Loucy (cell line): ENCODE measurements around the gene PDE11A.
A peak's percentile ranks its signal among the peaks of the same experiment; 100 is the strongest.

Source experiments
- H2AFZ ChIP-seq: fragments of 200-600 bp; sonication (generic); 2 replicates; pipeline ENCODE4 v1.6.0; 2016; ENCODE audit warnings: antibody characterized with exemption, mild to moderate bottlenecking, low read length, moderate library complexity
- H3F3A ChIP-seq: fragments of 200-600 bp; 2 replicates; pipeline ENCODE4 v1.6.0; 2016; ENCODE audit warnings: antibody characterized with exemption, low read depth, mild to moderate bottlenecking
- H3K27me3 ChIP-seq: fragments of 200-600 bp; sonication (generic); 2 replicates; pipeline ENCODE4 v1.6.1; 2014; ENCODE audit warnings: low read length, mild to moderate bottlenecking; ENCODE audit not compliant: insufficient read depth, poor library complexity, severe bottlenecking
- H3K36me3 ChIP-seq: fragments of 200-600 bp; sonication (generic); 2 replicates; pipeline ENCODE4 v1.6.1; 2016; ENCODE audit warnings: low read length; ENCODE audit not compliant: insufficient read depth
- H3K4me1 ChIP-seq: fragments of 200-600 bp; sonication (generic); 2 replicates; pipeline ENCODE4 v1.5.1; 2014; ENCODE audit warnings: low read length, mild to moderate bottlenecking; ENCODE audit not compliant: insufficient read depth, poor library complexity, severe bottlenecking
- H3K4me2 ChIP-seq: fragments of 200-600 bp; sonication (generic); 2 replicates; pipeline ENCODE4 v1.6.0; 2014; ENCODE audit warnings: antibody characterized with exemption, low read length, low read depth, mild to moderate bottlenecking; ENCODE audit not compliant: poor library complexity, severe bottlenecking
- H3K4me3 ChIP-seq: fragments of 200-600 bp; sonication (generic); 2 replicates; pipeline ENCODE4 v1.5.1; 2014; ENCODE audit warnings: low read length, mild to moderate bottlenecking, mixed read lengths; ENCODE audit not compliant: poor library complexity, severe bottlenecking
- H3K79me2 ChIP-seq: fragments of 200-600 bp; sonication (generic); 2 replicates; pipeline ENCODE4 v1.6.1; 2014; ENCODE audit warnings: low read length; ENCODE audit not compliant: insufficient read depth
- H3K9ac ChIP-seq: fragments of 200-600 bp; sonication (generic); 2 replicates; pipeline ENCODE4 v1.6.0; 2014; ENCODE audit warnings: mild to moderate bottlenecking, low read depth, low read length, moderate library complexity; ENCODE audit not compliant: poor library complexity, severe bottlenecking
- H3K9me2 ChIP-seq: fragments of 200-600 bp; sonication (generic); replicated peaks from 2 replicates; pipeline ENCODE4 v1.6.1; 2016; ENCODE audit warnings: low read depth, low read length, mixed read lengths
- H3K9me3 ChIP-seq: fragments of 200-600 bp; sonication (generic); 2 replicates; pipeline ENCODE4 v1.6.1; 2014; ENCODE audit warnings: mild to moderate bottlenecking, antibody characterized with exemption, low read length, low read depth; ENCODE audit not compliant: insufficient read depth
- H4K20me1 ChIP-seq: fragments of 200-600 bp; sonication (generic); 2 replicates; pipeline ENCODE4 v1.6.0; 2014; ENCODE audit warnings: antibody characterized with exemption, low read length, mild to moderate bottlenecking; ENCODE audit not compliant: insufficient read depth, poor library complexity, severe bottlenecking
- CTCF ChIP-seq: fragments of 200-600 bp; sonication (generic); conservative IDR thresholded peaks from 2 replicates; pipeline ENCODE4 v1.5.1; 2014; ENCODE audit warnings: mild to moderate bottlenecking, antibody characterized with exemption, low read length
- EZH2phosphoT487 ChIP-seq: fragments of 200-600 bp; IDR thresholded peaks from 2 replicates; pipeline ENCODE4 v1.6.1; 2018; ENCODE audit warnings: antibody characterized with exemption, mild to moderate bottlenecking, moderate library complexity, borderline replicate concordance

PDE11A gene

DNA sequence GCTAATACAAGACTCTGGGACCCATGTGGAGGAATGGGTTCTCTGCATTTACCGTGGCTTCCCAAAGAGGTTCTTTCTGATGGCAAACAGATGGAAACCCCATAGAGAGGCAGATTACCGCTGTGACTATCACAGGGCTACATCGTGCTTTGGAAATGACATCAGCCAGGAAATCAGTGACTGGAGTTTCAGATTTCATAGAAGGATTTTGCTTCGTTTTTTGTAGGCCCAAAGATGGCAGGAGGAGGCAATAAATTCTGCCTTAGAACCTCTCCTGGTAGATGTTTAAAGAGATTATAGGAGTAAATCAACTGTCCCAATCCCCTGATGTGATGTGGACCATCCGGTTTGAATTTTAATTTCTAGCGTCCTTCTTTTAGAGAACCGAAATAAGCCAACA lies 465.9 kb downstream of the PDE11A start:
- Histone ChIP-seq H3K9ac (no peak overlapping the region), H3K36me3 (no peaks in the 10 kb centered on the region), H4K20me1 (no peaks in the 10 kb centered on the region), H3K4me2 (no peak overlapping the region), H3F3A (no peaks in the 10 kb centered on the region), H3K27me3 (no peaks in the 10 kb centered on the region), H3K9me2 (no peaks in the 10 kb centered on the region), H2AFZ (no peak overlapping the region), H3K4me3 (no peak overlapping the region), H3K9me3 (no peaks in the 10 kb centered on the region), H3K4me1 (no peaks in the 10 kb centered on the region), H3K79me2 (no peaks in the 10 kb centered on the region)
- TF ChIP-seq EZH2phosphoT487 (no peak), CTCF (no peak)

- no peaks in the 10 kb centered on the region for H4K20me1 ChIP-seq
- H3K4me3 ChIP-seq: no peak overlapping the region
- H3F3A ChIP-seq: no peaks in the 10 kb centered on the region
- H3K4me1 ChIP-seq: peaks cover 4% of the 10 kb centered on the region
- H3K36me3 ChIP-seq: no peaks in the 10 kb centered on the region
- H3K9me2 ChIP-seq: no peaks in the 10 kb centered on the region
- no peaks in the 10 kb centered on the region for H3K27me3 ChIP-seq
- no peaks in the 10 kb centered on the region for H3K79me2 ChIP-seq
- H3K9ac ChIP-seq: no peak overlapping the region
- TF ChIP-seq EZH2phosphoT487 (no peak), CTCF (peak; percentile 85)
- H3K9me3 ChIP-seq: no peaks in the 10 kb centered on the region
- no peak overlapping the region for H3K4me2 ChIP-seq
- H2AFZ ChIP-seq: peak overlapping the region; percentile 32
Observed at GRCh38 chr2:177604271-177605065, 468.1 kb downstream of the PDE11A start.

DNA sequence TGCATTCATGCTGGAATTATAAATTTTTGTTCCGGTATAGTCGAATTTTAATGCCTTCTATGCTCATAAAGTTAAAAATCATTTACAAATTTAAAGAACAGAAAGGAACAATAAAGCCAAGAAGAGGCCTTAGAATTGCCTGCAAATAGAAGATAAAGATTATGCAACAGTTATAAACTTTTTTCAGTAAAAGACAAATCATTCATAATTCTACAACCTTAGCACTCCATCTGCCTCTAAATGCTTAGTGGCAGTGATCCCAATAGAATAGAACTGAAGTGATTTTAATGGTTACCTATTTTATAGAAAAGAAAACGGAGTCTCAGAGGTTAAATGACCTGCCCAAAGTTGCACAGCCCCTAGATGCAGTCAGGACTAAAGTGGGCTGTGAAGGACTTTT lies 468.8 kb downstream of the PDE11A start:
- no peaks in the 10 kb centered on the region for H3K79me2 ChIP-seq
- no peak overlapping the region for H3K4me2 ChIP-seq
- H3K27me3 ChIP-seq: no peaks in the 10 kb centered on the region
- peak overlapping the region; percentile 32; the same call in 1 of the 2 replicates for H2AFZ ChIP-seq
- no peaks in the 10 kb centered on the region for H3K9me3 ChIP-seq
- peaks cover 8% of the 10 kb centered on the region for H3K4me1 ChIP-seq
- H3F3A ChIP-seq: no peaks in the 10 kb centered on the region
- H3K9ac ChIP-seq: no peak overlapping the region
- no peak for TF ChIP-seq CTCF
- no peak for TF ChIP-seq EZH2phosphoT487
- H4K20me1 ChIP-seq: no peaks in the 10 kb centered on the region
- no peaks in the 10 kb centered on the region for H3K36me3 ChIP-seq
- no peaks in the 10 kb centered on the region for H3K9me2 ChIP-seq
- no peak overlapping the region for H3K4me3 ChIP-seq
